HEK293 (cell line): Measurements from ENCODE around the gene BIN1.

Source experiments
- CTCF ChIA-PET: fragments of 350-600 bp; formaldehyde crosslinking; extraction: SDS; loops from one replicate; lab custom pipeline; 2021; ENCODE audit warnings: antibody characterized with exemption; lab: Yijun Ruan, JAX
- POLR2A ChIA-PET: fragments of 300-600 bp; formaldehyde crosslinking; extraction: SDS; loops from one replicate; lab custom pipeline; 2020; ENCODE audit warnings: antibody characterized with exemption, inconsistent platforms; lab: Yijun Ruan, JAX
- H3K27ac ChIP-seq: fragments of 200-500 bp; sonication (Bioruptor generic); 2 replicates; pipeline ENCODE4 v1.5.1; 2014; ENCODE audit warnings: low read depth, low read length, control low read depth, inconsistent platforms; ENCODE audit errors: extremely low read depth
- H3K36me3 ChIP-seq, 2 experiments: fragments of 200-500 bp in 1 of 2; sonication (Bioruptor generic) in 1 of 2; 1 replicate in 1 of 2; 2 replicates in 1 of 2; pipeline ENCODE4 v1.5.1; 2014 to 2017; ENCODE audit warnings: inconsistent platforms in 2 of 2, low read length in 2 of 2; ENCODE audit not compliant: control insufficient read depth in 2 of 2, insufficient read depth in 1 of 2
- H3K4me1 ChIP-seq: fragments of 200-500 bp; sonication (Bioruptor generic); 2 replicates; pipeline ENCODE4 v1.5.1; 2014; ENCODE audit warnings: mild to moderate bottlenecking, low read length, inconsistent platforms; ENCODE audit not compliant: control insufficient read depth, insufficient read depth
- H3K4me3 ChIP-seq: 2 replicates; pipeline ENCODE4 v1.5.1; 2011; ENCODE audit warnings: low read depth, mild to moderate bottlenecking, control low read depth, low read length, moderate library complexity
- H3K9me3 ChIP-seq: fragments of 200-500 bp; sonication (Bioruptor generic); 2 replicates; pipeline ENCODE4 v1.5.1; 2014; ENCODE audit warnings: low read depth, low read length, inconsistent platforms; ENCODE audit not compliant: control insufficient read depth, insufficient read depth
- KLF17 ChIP-seq: fragments of 450-650 bp; formaldehyde crosslinking; IDR thresholded peaks from 2 replicates; pipeline ENCODE4 v1.5.1; 2016; ENCODE audit warnings: missing biosample characterization, missing genetic modification characterization
- KLF7 ChIP-seq: fragments of 450-650 bp; formaldehyde crosslinking; IDR thresholded peaks from 2 replicates; pipeline ENCODE4 v1.5.1; 2016; ENCODE audit warnings: missing biosample characterization, missing genetic modification characterization, borderline replicate concordance
- SP7 ChIP-seq: fragments of 450-650 bp; formaldehyde crosslinking; IDR thresholded peaks from 2 replicates; pipeline ENCODE4 v1.5.1; 2016; ENCODE audit warnings: missing biosample characterization, missing genetic modification characterization
- ZBTB44 ChIP-seq: fragments of 450-650 bp; IDR thresholded peaks from 2 replicates; pipeline ENCODE4 v1.5.1; 2018; ENCODE audit warnings: missing biosample characterization, mild to moderate bottlenecking, missing genetic modification characterization
- ZBTB49 ChIP-seq: fragments of 450-650 bp; formaldehyde crosslinking; IDR thresholded peaks from 2 replicates; pipeline ENCODE4 v1.5.1; 2016; ENCODE audit warnings: missing biosample characterization, missing genetic modification characterization, low read depth
- ZFP69B ChIP-seq: fragments of 450-650 bp; formaldehyde crosslinking; IDR thresholded peaks from 2 replicates; pipeline ENCODE4 v1.5.1; 2016; ENCODE audit warnings: missing biosample characterization, missing genetic modification characterization
- ZIC2 ChIP-seq: fragments of 450-650 bp; formaldehyde crosslinking; IDR thresholded peaks from 2 replicates; pipeline ENCODE4 v1.5.1; 2016; ENCODE audit warnings: missing biosample characterization, missing genetic modification characterization
- ZNF114 ChIP-seq: fragments of 450-650 bp; formaldehyde crosslinking; IDR thresholded peaks from 2 replicates; pipeline ENCODE4 v1.5.0; 2017; ENCODE audit warnings: missing biosample characterization, missing genetic modification characterization
- ZNF138 ChIP-seq: fragments of 450-650 bp; formaldehyde crosslinking; IDR thresholded peaks from 2 replicates; pipeline ENCODE4 v1.5.1; 2016; ENCODE audit warnings: missing biosample characterization, missing genetic modification characterization, borderline replicate concordance
- ZNF157 ChIP-seq: fragments of 450-650 bp; formaldehyde crosslinking; IDR thresholded peaks from 2 replicates; pipeline ENCODE4 v1.5.1; 2016; ENCODE audit warnings: missing biosample characterization, missing genetic modification characterization
- ZNF175 ChIP-seq: fragments of 450-650 bp; formaldehyde crosslinking; IDR thresholded peaks from 2 replicates; pipeline ENCODE4 v1.5.1; 2016; ENCODE audit warnings: missing biosample characterization, missing genetic modification characterization
- ZNF302 ChIP-seq: fragments of 450-650 bp; formaldehyde crosslinking; IDR thresholded peaks from 2 replicates; pipeline ENCODE4 v1.5.1; 2016; ENCODE audit warnings: missing biosample characterization, missing genetic modification characterization, low read depth
- ZNF311 ChIP-seq: fragments of 450-650 bp; formaldehyde crosslinking; IDR thresholded peaks from 2 replicates; pipeline ENCODE4 v1.5.1; 2017; ENCODE audit warnings: missing biosample characterization, missing genetic modification characterization, borderline replicate concordance
- ZNF335 ChIP-seq: fragments of 450-650 bp; formaldehyde crosslinking; conservative IDR thresholded peaks from 2 replicates; pipeline ENCODE4 v1.5.1; 2016; ENCODE audit warnings: missing biosample characterization, missing genetic modification characterization
- ZNF473 ChIP-seq: fragments of 450-650 bp; formaldehyde crosslinking; IDR thresholded peaks from 2 replicates; pipeline ENCODE4 v1.5.1; 2017; ENCODE audit warnings: missing biosample characterization, missing genetic modification characterization
- ZNF488 ChIP-seq: fragments of 450-650 bp; formaldehyde crosslinking; IDR thresholded peaks from 2 replicates; pipeline ENCODE4 v1.5.1; 2016; ENCODE audit warnings: missing biosample characterization, missing genetic modification characterization
- ZNF555 ChIP-seq: fragments of 450-650 bp; formaldehyde crosslinking; conservative IDR thresholded peaks from 2 replicates; pipeline ENCODE4 v1.5.1; 2017; ENCODE audit warnings: missing biosample characterization, mild to moderate bottlenecking, missing genetic modification characterization, inconsistent platforms
- ZNF558 ChIP-seq: fragments of 450-650 bp; formaldehyde crosslinking; IDR thresholded peaks from 2 replicates; pipeline ENCODE4 v1.5.1; 2016; ENCODE audit warnings: missing biosample characterization, missing genetic modification characterization
- ZNF704 ChIP-seq: fragments of 450-650 bp; formaldehyde crosslinking; IDR thresholded peaks from 2 replicates; pipeline ENCODE4 v1.5.1; 2016; ENCODE audit warnings: missing biosample characterization, missing genetic modification characterization
- TF ChIP-seq, protein P1 (sequence below): fragments of 450-650 bp; formaldehyde crosslinking; IDR thresholded peaks from 2 replicates; pipeline ENCODE4 v1.5.1; 2016; ENCODE audit warnings: missing biosample characterization, missing genetic modification characterization

The BIN1 gene

DNA sequence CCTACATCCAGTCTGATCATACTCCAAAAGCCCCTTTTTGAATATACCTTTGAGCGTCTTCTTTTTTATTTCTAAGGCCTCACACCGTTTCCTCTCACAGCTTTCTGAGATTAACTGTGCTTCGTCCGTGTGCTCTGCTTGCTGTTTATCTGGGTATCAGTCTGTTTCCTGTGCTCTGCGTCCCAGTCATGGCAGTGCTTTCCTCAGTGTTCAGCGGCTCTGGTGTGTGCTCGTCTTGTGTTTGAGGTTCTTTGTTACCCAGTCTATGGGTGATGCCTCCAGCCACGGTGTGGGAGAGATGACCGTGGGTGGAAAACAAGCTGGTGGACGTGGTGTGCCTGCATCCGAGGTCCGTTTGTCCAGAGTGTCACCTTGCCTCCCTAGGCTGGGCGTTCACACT, 33.6 kb upstream of the BIN1 start:
- no peak for TF ChIP-seq ZBTB44
- no peak for TF ChIP-seq ZNF555
- TF ChIP-seq ZNF311 (tag by site-specific recombination), result no peak
- no peak for TF ChIP-seq ZNF558 (tag by site-specific recombination)
- TF ChIP-seq ZNF157 (tag by site-specific recombination), result no peak
- TF ChIP-seq ZFP69B (tag by site-specific recombination), result no peak
- TF ChIP-seq ZNF138, result no peak
- no peak for TF ChIP-seq ZNF114
- ChIA-PET CTCF (interaction anchor here (0.7 to 1.8 kb wide), 3 partner anchors 9 to 71 kb away, joined by 4 to 5 read pairs (median 4); no protein-coding TSS in a partner anchor), POLR2A (interaction anchor here (0.6 kb wide), 1 partner anchor 150 kb away, joined by 4 read pairs; no protein-coding TSS in a partner anchor)
- Histone ChIP-seq H3K4me1 (no peaks in the 10 kb centered on the region), H3K36me3 (no peaks in the 10 kb centered on the region), H3K4me3 (no peak overlapping the region), H3K27ac (no peak overlapping the region), H3K9me3 (no peaks in the 10 kb centered on the region)

GRCh38 chr2:127139766-127140165, 32.8 kb upstream of the BIN1 start:
- H3K9me3 ChIP-seq, result no peaks in the 10 kb centered on the region
- TF ChIP-seq ZBTB49 (tag by site-specific recombination), result no peak
- H3K4me3 ChIP-seq, result no peak overlapping the region
- no peaks in the 10 kb centered on the region for H3K36me3 ChIP-seq
- POLR2A ChIA-PET, result no interaction called here
- H3K27ac ChIP-seq, result no peak overlapping the region
- CTCF ChIA-PET, result interaction anchor here (0.6 to 1.8 kb wide), 3 partner anchors 8 to 39 kb away, joined by 4 to 5 read pairs (median 4); no protein-coding TSS in a partner anchor
- H3K4me1 ChIP-seq, result no peaks in the 10 kb centered on the region

DNA sequence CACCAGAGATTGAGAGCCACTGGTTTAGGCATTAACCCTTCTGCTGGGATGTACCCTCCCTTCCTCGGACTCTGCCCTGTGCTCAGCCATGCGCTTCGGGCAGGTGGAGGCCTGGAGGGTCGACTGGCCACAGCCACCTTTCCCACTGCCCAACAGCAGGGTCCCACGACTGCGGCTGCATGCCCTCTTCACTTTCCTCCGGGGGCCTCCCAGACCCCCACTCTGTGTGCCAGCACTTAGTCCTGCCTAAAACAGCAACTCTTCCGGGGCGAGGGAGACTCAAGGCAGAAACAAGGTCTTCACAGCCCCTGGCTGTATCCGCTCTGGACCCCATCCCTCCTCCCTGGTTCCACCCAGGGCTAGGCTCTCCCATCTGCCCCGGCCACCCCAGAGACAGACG, 31.3 kb upstream of the BIN1 start:
- Histone ChIP-seq H3K36me3 (no peaks in the 10 kb centered on the region), H3K4me3 (no peak overlapping the region), H3K27ac (no peak overlapping the region), H3K9me3 (no peaks in the 10 kb centered on the region), H3K4me1 (no peaks in the 10 kb centered on the region)
- CTCF ChIA-PET, result no interaction called here
- POLR2A ChIA-PET, result no interaction called here
- TF ChIP-seq, protein P1, sequence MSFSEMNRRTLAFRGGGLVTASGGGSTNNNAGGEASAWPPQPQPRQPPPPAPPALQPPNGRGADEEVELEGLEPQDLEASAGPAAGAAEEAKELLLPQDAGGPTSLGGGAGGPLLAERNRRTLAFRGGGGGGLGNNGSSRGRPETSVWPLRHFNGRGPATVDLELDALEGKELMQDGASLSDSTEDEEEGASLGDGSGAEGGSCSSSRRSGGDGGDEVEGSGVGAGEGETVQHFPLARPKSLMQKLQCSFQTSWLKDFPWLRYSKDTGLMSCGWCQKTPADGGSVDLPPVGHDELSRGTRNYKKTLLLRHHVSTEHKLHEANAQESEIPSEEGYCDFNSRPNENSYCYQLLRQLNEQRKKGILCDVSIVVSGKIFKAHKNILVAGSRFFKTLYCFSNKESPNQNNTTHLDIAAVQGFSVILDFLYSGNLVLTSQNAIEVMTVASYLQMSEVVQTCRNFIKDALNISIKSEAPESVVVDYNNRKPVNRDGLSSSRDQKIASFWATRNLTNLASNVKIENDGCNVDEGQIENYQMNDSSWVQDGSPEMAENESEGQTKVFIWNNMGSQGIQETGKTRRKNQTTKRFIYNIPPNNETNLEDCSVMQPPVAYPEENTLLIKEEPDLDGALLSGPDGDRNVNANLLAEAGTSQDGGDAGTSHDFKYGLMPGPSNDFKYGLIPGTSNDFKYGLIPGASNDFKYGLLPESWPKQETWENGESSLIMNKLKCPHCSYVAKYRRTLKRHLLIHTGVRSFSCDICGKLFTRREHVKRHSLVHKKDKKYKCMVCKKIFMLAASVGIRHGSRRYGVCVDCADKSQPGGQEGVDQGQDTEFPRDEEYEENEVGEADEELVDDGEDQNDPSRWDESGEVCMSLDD (tag by site-specific recombination), result no peak
- TF ChIP-seq ZIC2 (tag by site-specific recombination) (no peak), ZNF175 (no peak), ZNF473 (tag by site-specific recombination) (no peak), KLF7 (tag by site-specific recombination) (no peak), ZNF302 (tag by site-specific recombination) (no peak), KLF17 (tag by site-specific recombination) (no peak), SP7 (tag by site-specific recombination) (no peak), ZNF555 (no peak), ZNF704 (tag by site-specific recombination) (no peak), ZNF335 (tag by site-specific recombination) (no peak), ZNF488 (tag by site-specific recombination) (no peak)
